ENCODE data around the gene EEFSEC.
A peak's percentile ranks its signal among the peaks of the same experiment; 100 is the strongest.

EEFSEC gene

GRCh38 chr3:128412180-128413002 lies 259.1 kb downstream of the EEFSEC start:
- no peak for DNase-seq (ENCODE audit: low read depth)

- DNase-seq (ENCODE audit: low read depth): no peak
Observed at GRCh38 chr3:128413003-128413370, 259.7 kb downstream of the EEFSEC start.

GRCh38 chr3:128413413-128414205 lies 260.3 kb downstream of the EEFSEC start:
- no peak for DNase-seq (ENCODE audit: low read depth)

GRCh38 chr3:128415200-128415772 lies 262.0 kb downstream of the EEFSEC start:
- no peak for DNase-seq (ENCODE audit: low read depth)

GRCh38 chr3:128415773-128416577 lies 262.7 kb downstream of the EEFSEC start:
- DNase-seq (ENCODE audit: low read depth): no peak

GRCh38 chr3:128416578-128417211 lies 263.4 kb downstream of the EEFSEC start:
- no peak for DNase-seq (ENCODE audit: low read depth)

GRCh38 chr3:128418900-128419299 lies 265.6 kb downstream of the EEFSEC start:
- no peak for DNase-seq (ENCODE audit: low read depth)

DNA sequence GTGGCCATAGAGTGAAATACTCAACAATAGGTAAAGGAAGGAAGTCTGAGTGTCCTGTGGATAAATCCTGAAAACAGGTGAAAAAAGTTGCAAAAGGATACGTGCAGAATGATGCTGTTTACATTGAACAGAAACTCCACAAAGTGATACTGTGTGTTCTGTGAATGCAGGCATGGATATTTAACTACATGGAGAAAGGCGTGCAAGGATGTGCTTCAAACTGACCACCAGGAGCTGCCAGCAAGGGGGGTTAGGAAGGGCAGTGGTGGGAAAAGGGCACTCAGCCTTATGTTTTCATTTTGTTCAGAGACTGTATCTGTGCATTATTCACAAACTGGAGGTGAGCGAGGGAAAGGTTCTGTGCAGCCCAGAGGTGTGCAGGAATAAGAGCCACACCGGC lies 266.0 kb downstream of the EEFSEC start:
- no peak for DNase-seq (ENCODE audit: low read depth)

DNA sequence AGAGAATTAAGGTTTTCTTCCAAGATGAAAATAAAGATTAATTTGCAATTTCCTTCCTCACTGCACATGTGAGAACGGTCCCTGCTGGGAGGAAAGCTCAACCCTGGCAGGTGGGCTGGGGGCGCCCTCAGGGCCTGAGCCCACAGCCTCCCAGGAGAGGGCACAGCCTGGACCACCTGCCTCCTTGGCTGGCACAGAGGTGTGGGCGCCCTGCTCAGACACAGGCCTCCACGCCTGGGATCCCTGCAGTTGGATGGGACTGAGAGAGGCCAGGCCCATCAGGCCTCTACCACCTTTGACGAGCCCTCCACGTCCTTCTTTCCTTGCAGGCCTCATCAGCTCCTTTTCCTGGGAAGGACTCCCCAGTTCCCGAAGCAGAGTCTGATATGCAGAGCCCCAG lies 267.0 kb downstream of the EEFSEC start:
- DNase-seq (ENCODE audit: low read depth): no peak

- no peak for DNase-seq (ENCODE audit: low read depth)
Observed at GRCh38 chr3:128420720-128421438, 267.6 kb downstream of the EEFSEC start.

DNA sequence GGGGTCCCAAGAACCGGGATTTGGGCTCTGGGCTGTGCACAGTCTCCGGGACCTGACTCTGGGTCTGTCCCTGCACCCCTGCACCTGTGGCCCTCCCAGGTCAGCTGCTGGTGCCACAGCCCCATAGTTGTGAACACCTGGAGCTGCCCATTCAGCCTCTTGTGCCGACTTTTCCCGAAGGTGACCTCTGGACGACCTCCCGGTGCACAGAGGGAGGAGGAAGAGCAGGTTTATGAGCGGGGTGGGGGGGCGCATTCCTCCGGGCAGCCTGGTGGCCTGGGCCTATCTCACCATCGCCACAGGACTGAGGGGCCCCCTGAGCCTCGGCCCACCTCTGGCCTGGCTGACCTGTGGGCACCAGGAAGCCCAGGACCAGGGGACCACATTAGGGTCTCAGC lies 268.2 kb downstream of the EEFSEC start:
- no peak for DNase-seq (ENCODE audit: low read depth)

DNA sequence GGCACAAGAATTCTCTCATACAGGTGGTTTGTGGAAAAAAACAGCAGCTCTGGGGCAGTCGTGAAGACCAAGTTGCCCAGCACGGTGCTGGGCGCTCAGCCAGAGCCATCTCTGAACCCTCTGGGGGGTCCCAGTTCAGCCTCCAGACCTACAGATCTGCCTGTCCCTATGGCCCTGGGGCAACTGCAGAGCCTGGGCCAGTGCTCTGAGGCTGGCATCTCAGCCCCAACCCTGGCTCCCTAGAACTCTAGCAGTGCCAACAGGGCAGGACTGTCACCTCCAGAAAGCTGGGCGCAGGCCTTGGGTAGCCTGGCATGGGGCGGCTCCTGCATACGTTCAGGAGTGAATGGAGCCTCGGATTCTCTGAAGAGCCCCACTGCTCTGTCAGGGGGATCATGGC lies 268.7 kb downstream of the EEFSEC start:
- DNase-seq (ENCODE audit: low read depth): no peak

GRCh38 chr3:128422762-128423524 lies 269.7 kb downstream of the EEFSEC start:
- no peak for DNase-seq (ENCODE audit: low read depth)

GRCh38 chr3:128423525-128424147 lies 270.4 kb downstream of the EEFSEC start:
- no peak for DNase-seq (ENCODE audit: low read depth)

- no peak for DNase-seq (ENCODE audit: low read depth)
Observed at GRCh38 chr3:128424508-128425069, 271.3 kb downstream of the EEFSEC start.

DNA sequence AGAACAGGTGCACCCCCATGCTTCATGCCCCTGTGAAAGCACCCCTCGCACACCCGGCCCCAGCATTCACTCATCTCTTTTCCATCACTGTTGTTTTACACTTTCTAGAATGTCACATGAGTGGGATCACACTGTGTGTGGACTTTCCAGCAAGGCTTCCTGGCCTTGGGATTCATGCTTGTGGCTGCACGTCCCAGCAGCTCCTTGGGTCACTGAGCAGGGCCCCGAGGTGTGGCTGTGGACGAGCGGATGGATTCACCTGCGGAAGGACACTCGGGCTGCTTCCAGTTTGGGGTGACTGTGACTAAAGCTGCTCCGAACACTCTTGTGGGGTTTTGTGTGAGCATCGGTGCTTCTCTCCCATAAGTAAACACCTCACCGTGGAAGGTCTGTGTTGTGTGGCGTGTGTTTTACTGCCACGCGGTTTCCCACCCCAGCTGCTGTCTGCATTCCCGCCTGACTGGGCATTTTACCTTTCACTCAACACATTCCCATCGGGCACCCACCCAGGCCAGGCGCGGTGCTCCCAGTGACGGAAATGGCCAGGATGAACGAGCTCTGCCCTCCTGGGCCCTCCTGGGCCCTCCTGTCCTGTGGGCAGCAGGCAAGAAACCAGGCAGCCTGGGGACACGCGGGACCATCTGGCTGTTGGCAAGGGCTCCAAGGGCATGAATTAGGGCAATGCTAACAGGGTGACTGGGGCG lies 272.0 kb downstream of the EEFSEC start:
- DNase-seq (ENCODE audit: low read depth): no peak

DNA sequence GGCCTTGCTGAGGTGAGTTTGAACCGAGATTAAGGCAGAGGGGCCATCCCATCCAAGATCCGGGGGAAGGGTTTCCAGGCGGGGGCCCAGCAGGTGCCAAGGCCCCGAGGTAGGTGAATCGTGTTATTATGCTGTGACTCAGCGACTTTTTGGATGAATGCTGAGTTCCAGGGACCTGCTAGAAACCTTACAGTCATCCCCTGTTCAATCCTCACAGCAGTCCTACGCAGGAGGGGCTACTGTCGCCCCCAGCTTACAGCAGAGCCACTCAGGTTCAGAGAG lies 272.5 kb downstream of the EEFSEC start:
- DNase-seq (ENCODE audit: low read depth): no peak

DNA sequence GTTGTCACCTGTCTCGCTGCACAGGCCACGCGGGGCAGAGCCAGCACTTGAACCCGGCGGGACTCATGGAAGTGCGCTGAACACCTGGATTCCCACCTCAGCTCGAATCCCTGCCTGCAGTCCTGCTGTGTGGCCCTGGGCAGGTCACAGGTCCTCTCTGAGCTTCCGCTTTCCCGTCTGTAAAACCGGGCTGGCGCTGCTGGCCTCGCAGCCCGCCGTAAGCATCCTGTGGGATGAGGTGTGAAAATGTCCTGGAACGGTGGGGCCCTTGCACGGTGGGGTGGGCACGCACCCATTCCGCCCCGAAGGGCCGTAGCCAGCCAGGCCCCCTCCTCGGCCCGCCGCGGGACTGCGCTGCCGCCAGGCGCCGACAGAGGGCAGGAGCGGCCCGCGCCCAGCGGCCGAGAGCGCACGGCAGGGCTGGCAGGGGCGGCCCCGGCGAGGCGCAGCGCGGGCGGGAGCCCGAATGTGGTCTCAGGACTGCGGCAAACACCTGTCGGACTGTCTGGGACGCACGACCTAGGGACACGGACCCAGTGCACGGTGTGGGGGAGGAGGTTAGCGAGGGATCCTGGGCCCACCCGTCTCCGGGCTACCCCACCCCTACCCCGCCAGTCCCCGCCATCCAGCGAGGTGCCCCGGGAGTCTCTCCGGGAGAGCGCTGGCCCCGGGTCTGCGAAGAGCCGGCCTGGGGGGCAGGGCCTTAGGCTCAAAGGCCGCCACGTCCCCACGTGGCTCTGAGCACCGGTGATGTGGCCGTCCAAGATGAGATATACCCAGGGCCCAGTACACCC lies 273.0 kb downstream of the EEFSEC start:
- peak; percentile 33 for DNase-seq (ENCODE audit: low read depth)

Measured in activated T-helper 9 cell treated with anti-CD3 and anti-CD28 coated beads, Interleukin-2, amount 50 U/mL, for 16 hours (primary cell).